GM21447 (cell line): ENCODE measurements around the gene BSN.

Experiments
- ATAC-seq: cut with Tn5 transposase; IDR thresholded peaks from one replicate; pipeline ENCODE4 v1.9.1; 2021; ENCODE audit not compliant: unreplicated experiment

BSN gene

GRCh38 chr3:49652218-49652902, 98.1 kb downstream of the BSN start:
- no peak for ATAC-seq

GRCh38 chr3:49652903-49653415, 98.7 kb downstream of the BSN start:
- no peak for ATAC-seq

- no peak for ATAC-seq
These were observed 99.3 kb downstream of the BSN start for GRCh38 chr3:49653621-49654020.

- ATAC-seq = no peak
These were observed 100.0 kb downstream of the BSN start for GRCh38 chr3:49654176-49654825.

- no peak for ATAC-seq
These were observed 100.8 kb downstream of the BSN start for GRCh38 chr3:49654955-49655556.

GRCh38 chr3:49655731-49656285, 101.5 kb downstream of the BSN start:
- ATAC-seq = no peak

- ATAC-seq = no peak
These were observed 102.3 kb downstream of the BSN start for GRCh38 chr3:49656541-49657112.

- ATAC-seq = no peak
These were observed 103.1 kb downstream of the BSN start for GRCh38 chr3:49657208-49657915.

GRCh38 chr3:49658711-49659110, 104.4 kb downstream of the BSN start:
- no peak for ATAC-seq

- no peak for ATAC-seq
These were observed 105.5 kb downstream of the BSN start for GRCh38 chr3:49659756-49660155.

- no peak for ATAC-seq
These were observed 107.0 kb downstream of the BSN start for GRCh38 chr3:49661281-49661680.

- ATAC-seq = no peak
These were observed 107.7 kb downstream of the BSN start for GRCh38 chr3:49662021-49662420.

GRCh38 chr3:49662720-49663413, 108.6 kb downstream of the BSN start:
- ATAC-seq = no peak

- ATAC-seq = no peak
These were observed 109.6 kb downstream of the BSN start for GRCh38 chr3:49663831-49664230.

GRCh38 chr3:49664300-49664699, 110.0 kb downstream of the BSN start:
- no peak for ATAC-seq

- no peak for ATAC-seq
These were observed 111.7 kb downstream of the BSN start for GRCh38 chr3:49665822-49666519.

- no peak for ATAC-seq
These were observed 112.3 kb downstream of the BSN start for GRCh38 chr3:49666592-49666991.

GRCh38 chr3:49667701-49668413, 113.6 kb downstream of the BSN start:
- no peak for ATAC-seq

- no peak for ATAC-seq
These were observed 114.1 kb downstream of the BSN start for GRCh38 chr3:49668414-49668797.
